Body of pancreas (tissue), 4 donors: ENCODE measurements around the gene MYOZ1.

Experiments
- CTCF ChIP-seq, 7 experiments: fragments of 450-650 bp in 4 of 7; fragments of 200-600 bp in 3 of 7; sonication (generic) in 3 of 7; IDR thresholded peaks; one replicate each; pipeline ENCODE4 v1.5.1; 2016 to 2019; ENCODE audit warnings: antibody characterized with exemption in 7 of 7
- POLR2A ChIP-seq, 3 donors: fragments of 450-650 bp; IDR thresholded peaks; one replicate each; pipeline ENCODE4 v1.6.1; 2016; ENCODE audit warnings: antibody characterized with exemption in 3 of 3, mild to moderate bottlenecking in 2 of 3

GRCh38 chr10:73655257-73655989 lies 14.1 kb upstream of the MYOZ1 start:
- TF ChIP-seq CTCF (IDR thresholded peaks at IDR 0.05) (no peak), POLR2A (IDR thresholded peaks at IDR 0.05) (no peak)
